OCI-LY1 (cell line): ENCODE measurements around the gene LIN54.

Source experiments
- H2AFZ ChIP-seq: fragments of 200-600 bp; sonication (generic), shearing (Covaris generic); 2 replicates; pipeline ENCODE4 v1.6.0; 2014; ENCODE audit warnings: antibody characterized with exemption, mild to moderate bottlenecking, low read length
- H3F3A ChIP-seq: fragments of 200-600 bp; sonication (generic), shearing (Covaris generic); 2 replicates; pipeline ENCODE4 v1.6.0; 2014; ENCODE audit warnings: mild to moderate bottlenecking, antibody characterized with exemption, low read length, moderate library complexity; ENCODE audit not compliant: insufficient read depth
- H3K27ac ChIP-seq: fragments of 200-600 bp; sonication (generic); 2 replicates; pipeline ENCODE4 v1.5.1; 2014; ENCODE audit warnings: low read length, mixed run types, mild to moderate bottlenecking, low read depth; ENCODE audit not compliant: poor library complexity, severe bottlenecking
- H3K27me3 ChIP-seq: fragments of 200-600 bp; sonication (generic); 2 replicates; pipeline ENCODE4 v1.6.0; 2014; ENCODE audit warnings: antibody characterized with exemption, mild to moderate bottlenecking, low read length, moderate library complexity; ENCODE audit not compliant: insufficient read depth
- H3K36me3 ChIP-seq: fragments of 200-600 bp; sonication (generic); 2 replicates; pipeline ENCODE4 v1.6.1; 2014; ENCODE audit warnings: mild to moderate bottlenecking, antibody characterized with exemption, low read length, moderate library complexity, mixed read lengths; ENCODE audit not compliant: insufficient read depth
- H3K4me1 ChIP-seq: fragments of 200-600 bp; sonication (generic); 2 replicates; pipeline ENCODE4 v1.5.1; 2014; ENCODE audit warnings: mild to moderate bottlenecking, low read length, moderate library complexity; ENCODE audit not compliant: insufficient read depth, severe bottlenecking
- H3K4me2 ChIP-seq: fragments of 200-600 bp; sonication (generic), shearing (Covaris generic); 2 replicates; pipeline ENCODE4 v1.6.1; 2014; ENCODE audit warnings: low read length
- H3K4me3 ChIP-seq: fragments of 200-600 bp; sonication (generic); 2 replicates; pipeline ENCODE4 v1.5.1; 2014; ENCODE audit warnings: low read length, low read depth, mild to moderate bottlenecking, mixed read lengths; ENCODE audit not compliant: poor library complexity, severe bottlenecking
- H3K79me2 ChIP-seq: fragments of 200-600 bp; shearing (Covaris generic); 2 replicates; pipeline ENCODE4 v1.6.1; 2016; ENCODE audit warnings: mixed run types, low read length, mixed read lengths; ENCODE audit not compliant: insufficient read depth
- H3K9ac ChIP-seq: fragments of 200-600 bp; sonication (generic), shearing (Covaris generic); 2 replicates; pipeline ENCODE4 v1.6.1; 2014; ENCODE audit warnings: mild to moderate bottlenecking, low read length, mixed read lengths
- H3K9me2 ChIP-seq: fragments of 200-600 bp; sonication (generic), shearing (Covaris generic); 2 replicates; pipeline ENCODE4 v1.6.1; 2014; ENCODE audit warnings: low read depth, mild to moderate bottlenecking, low read length, mixed read lengths
- H3K9me3 ChIP-seq: fragments of 200-600 bp; shearing (Covaris generic); 2 replicates; pipeline ENCODE4 v1.6.1; 2014; ENCODE audit warnings: low read length, mixed read lengths
- H4K20me1 ChIP-seq: fragments of 200-600 bp; sonication (generic), shearing (Covaris generic); 2 replicates; pipeline ENCODE4 v1.6.0; 2016; ENCODE audit warnings: mild to moderate bottlenecking, low read length; ENCODE audit not compliant: insufficient read depth
- EZH2 ChIP-seq: fragments of 200-600 bp; sonication (generic), shearing (Covaris generic); IDR thresholded peaks from 2 replicates; pipeline ENCODE4 v1.8.0; 2017; ENCODE audit warnings: borderline replicate concordance, mixed run types, mild to moderate bottlenecking, antibody characterized with exemption, low read length, moderate library complexity, mixed read lengths
- TF ChIP-seq, protein P1 (sequence below): fragments of 200-600 bp; sonication (generic), shearing (Covaris generic); IDR thresholded peaks from 2 replicates; pipeline ENCODE4 v1.5.1; 2017; ENCODE audit warnings: mild to moderate bottlenecking, antibody characterized with exemption, low read length, moderate library complexity, mixed read lengths

The LIN54 gene

DNA sequence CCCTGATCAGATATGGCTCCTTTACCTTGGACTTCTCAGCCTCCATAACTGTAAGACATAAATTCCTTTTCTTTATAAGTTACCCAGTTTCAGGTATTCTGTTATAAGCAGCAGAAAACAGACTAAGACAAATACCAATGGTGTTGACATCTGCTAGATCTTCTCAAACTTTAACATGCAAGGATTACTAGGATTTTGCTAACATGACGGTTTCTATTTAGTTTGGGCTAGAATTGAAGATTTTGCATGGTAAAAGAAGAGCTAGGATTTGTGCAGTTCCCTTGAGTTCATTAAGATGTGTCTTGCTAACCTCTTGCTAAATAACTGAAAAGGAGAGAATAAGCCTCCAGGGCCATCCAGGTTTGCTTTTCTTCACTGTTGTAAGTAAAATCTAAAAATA, 19.1 kb upstream of the LIN54 start:
- H4K20me1 ChIP-seq: no peaks in the 10 kb centered on the region
- H3K4me2 ChIP-seq: no peak overlapping the region
- no peaks in the 10 kb centered on the region for H3K36me3 ChIP-seq
- no peak overlapping the region for H3K4me3 ChIP-seq
- H3K9me3 ChIP-seq: 0 out of 2 replicates have a peak, but pooled peaks cover 4% of the 10 kb centered on the region
- H3K4me1 ChIP-seq: peaks cover 9% of the 10 kb centered on the region
- H3K79me2 ChIP-seq: no peaks in the 10 kb centered on the region
- H3F3A ChIP-seq: no peaks in the 10 kb centered on the region
- no peaks in the 10 kb centered on the region for H3K27me3 ChIP-seq
- H3K9ac ChIP-seq: no peak overlapping the region
- no peak overlapping the region for H3K27ac ChIP-seq
- H2AFZ ChIP-seq: no peak overlapping the region
- no peaks in the 10 kb centered on the region for H3K9me2 ChIP-seq
- TF ChIP-seq, protein P1, sequence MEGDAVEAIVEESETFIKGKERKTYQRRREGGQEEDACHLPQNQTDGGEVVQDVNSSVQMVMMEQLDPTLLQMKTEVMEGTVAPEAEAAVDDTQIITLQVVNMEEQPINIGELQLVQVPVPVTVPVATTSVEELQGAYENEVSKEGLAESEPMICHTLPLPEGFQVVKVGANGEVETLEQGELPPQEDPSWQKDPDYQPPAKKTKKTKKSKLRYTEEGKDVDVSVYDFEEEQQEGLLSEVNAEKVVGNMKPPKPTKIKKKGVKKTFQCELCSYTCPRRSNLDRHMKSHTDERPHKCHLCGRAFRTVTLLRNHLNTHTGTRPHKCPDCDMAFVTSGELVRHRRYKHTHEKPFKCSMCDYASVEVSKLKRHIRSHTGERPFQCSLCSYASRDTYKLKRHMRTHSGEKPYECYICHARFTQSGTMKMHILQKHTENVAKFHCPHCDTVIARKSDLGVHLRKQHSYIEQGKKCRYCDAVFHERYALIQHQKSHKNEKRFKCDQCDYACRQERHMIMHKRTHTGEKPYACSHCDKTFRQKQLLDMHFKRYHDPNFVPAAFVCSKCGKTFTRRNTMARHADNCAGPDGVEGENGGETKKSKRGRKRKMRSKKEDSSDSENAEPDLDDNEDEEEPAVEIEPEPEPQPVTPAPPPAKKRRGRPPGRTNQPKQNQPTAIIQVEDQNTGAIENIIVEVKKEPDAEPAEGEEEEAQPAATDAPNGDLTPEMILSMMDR: no peak
- no peak for TF ChIP-seq EZH2

DNA sequence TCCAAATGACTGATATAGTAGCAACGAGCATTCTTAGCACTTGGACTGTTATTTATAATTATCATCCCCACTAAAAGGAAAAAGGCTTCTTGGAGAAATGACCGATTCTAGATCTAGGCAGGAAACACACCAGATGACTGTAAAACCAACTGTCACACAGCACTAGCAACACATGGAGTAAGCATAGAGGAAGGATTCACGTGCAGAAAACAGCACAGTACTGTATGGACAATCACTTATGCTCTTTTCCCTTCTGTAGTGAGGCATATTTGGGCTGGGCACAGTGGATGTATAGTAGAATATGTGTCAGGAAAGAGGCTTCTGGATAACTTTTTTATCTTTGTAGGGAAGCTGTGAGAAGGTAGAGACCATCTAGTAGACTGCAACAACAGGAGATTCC, 18.4 kb upstream of the LIN54 start:
- H3F3A ChIP-seq: no peaks in the 10 kb centered on the region
- H4K20me1 ChIP-seq: no peaks in the 10 kb centered on the region
- H3K79me2 ChIP-seq: no peaks in the 10 kb centered on the region
- H3K27ac ChIP-seq: no peak overlapping the region
- H3K9ac ChIP-seq: no peak overlapping the region
- H3K4me1 ChIP-seq: peaks cover 9% of the 10 kb centered on the region
- no peaks in the 10 kb centered on the region for H3K9me2 ChIP-seq
- H3K4me3 ChIP-seq: no peak overlapping the region
- H3K36me3 ChIP-seq: no peaks in the 10 kb centered on the region
- H2AFZ ChIP-seq: no peak overlapping the region
- TF ChIP-seq, protein P1: no peak
- TF ChIP-seq EZH2: no peak
- H3K9me3 ChIP-seq: 0 out of 2 replicates have a peak, but pooled peaks cover 6% of the 10 kb centered on the region
- H3K4me2 ChIP-seq: no peak overlapping the region
- no peaks in the 10 kb centered on the region for H3K27me3 ChIP-seq

DNA sequence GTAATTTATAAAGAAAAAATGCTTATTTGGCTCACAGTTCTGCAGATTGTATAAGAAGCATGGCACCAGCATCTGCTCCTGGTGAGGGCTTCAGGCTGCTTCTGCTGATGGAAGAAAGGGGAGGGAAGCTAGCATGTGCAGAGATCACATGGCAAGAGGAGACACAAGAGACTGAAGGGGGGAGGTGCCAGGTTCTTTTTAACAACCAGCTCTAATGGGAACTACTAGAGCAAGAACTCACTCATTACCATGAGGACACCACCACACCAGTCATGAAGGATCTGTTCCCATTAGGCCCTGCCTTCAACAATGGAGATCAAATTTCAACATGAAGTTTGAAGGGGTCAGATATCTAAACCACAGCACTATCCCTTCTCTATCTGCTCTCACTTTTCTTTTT, 14.9 kb upstream of the LIN54 start:
- TF ChIP-seq, protein P1: no peak
- TF ChIP-seq EZH2: no peak
- Histone ChIP-seq H3K4me3 (no peak overlapping the region), H2AFZ (no peak overlapping the region), H3K4me1 (peaks cover 9% of the 10 kb centered on the region), H3K9me3 (0 out of 2 replicates have a peak, but pooled peaks cover 6% of the 10 kb centered on the region), H3K4me2 (no peak overlapping the region; the same call in 1 of the 2 replicates), H3K27ac (no peak overlapping the region), H3K36me3 (no peaks in the 10 kb centered on the region), H3K27me3 (no peaks in the 10 kb centered on the region), H3K9ac (no peak overlapping the region), H4K20me1 (no peaks in the 10 kb centered on the region), H3K9me2 (no peaks in the 10 kb centered on the region), H3K79me2 (no peaks in the 10 kb centered on the region), H3F3A (no peaks in the 10 kb centered on the region)
